OCI-LY3 (cell line): Measurements from ENCODE around the gene SRGAP2B.
"Not testable (repeated sequence)": the region's sequence is repeated elsewhere in the genome, so short reads cannot be mapped to it uniquely, and the experiment has no call there.

Experiments
- CTCF ChIP-seq: fragments of 200-600, 300-600 bp; sonication (generic); IDR thresholded peaks from 2 replicates; pipeline ENCODE4 v1.5.1; 2014; ENCODE audit warnings: antibody characterized with exemption, low read length, low read depth
- EZH2phosphoT487 ChIP-seq: fragments of 200-600 bp; shearing (Covaris generic); IDR thresholded peaks from 2 replicates; pipeline ENCODE4 v1.6.1; 2018; ENCODE audit warnings: antibody characterized with exemption, mixed run types, low read depth

DNA sequence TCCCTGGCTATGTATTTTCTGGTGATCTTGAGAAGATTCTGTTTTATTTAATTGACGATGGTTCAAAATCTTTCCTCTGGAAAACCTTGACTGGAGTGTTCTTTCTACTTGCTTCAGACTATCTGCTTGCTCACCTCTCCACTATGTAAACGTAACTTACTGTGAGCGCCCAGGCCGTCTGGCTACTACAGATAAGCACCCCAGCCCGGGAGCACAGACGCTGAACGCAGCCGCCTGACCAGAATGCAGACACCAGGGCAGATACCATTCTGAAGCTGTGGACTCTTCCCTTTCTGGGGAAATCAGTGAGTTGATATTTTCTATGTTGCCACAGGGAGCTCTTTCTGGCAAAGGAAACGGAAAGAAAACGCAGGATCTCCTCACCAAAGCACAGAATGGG is 28.6 kb downstream of the SRGAP2B start:
- not testable (repeated sequence) for TF ChIP-seq CTCF, EZH2phosphoT487
